ENCODE data around the gene SLC66A1.

GRCh38 chr1:19347533-19348172 lies 35.5 kb downstream of the SLC66A1 start:
- TF ChIP-seq, protein P1, sequence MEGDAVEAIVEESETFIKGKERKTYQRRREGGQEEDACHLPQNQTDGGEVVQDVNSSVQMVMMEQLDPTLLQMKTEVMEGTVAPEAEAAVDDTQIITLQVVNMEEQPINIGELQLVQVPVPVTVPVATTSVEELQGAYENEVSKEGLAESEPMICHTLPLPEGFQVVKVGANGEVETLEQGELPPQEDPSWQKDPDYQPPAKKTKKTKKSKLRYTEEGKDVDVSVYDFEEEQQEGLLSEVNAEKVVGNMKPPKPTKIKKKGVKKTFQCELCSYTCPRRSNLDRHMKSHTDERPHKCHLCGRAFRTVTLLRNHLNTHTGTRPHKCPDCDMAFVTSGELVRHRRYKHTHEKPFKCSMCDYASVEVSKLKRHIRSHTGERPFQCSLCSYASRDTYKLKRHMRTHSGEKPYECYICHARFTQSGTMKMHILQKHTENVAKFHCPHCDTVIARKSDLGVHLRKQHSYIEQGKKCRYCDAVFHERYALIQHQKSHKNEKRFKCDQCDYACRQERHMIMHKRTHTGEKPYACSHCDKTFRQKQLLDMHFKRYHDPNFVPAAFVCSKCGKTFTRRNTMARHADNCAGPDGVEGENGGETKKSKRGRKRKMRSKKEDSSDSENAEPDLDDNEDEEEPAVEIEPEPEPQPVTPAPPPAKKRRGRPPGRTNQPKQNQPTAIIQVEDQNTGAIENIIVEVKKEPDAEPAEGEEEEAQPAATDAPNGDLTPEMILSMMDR (conservative IDR thresholded peaks at IDR 0.05; ENCODE audit: low read length), result no peak
- TF ChIP-seq EZH2phosphoT487 (IDR thresholded peaks at IDR 0.05; ENCODE audit: borderline replicate concordance), result no peak

Data from Loucy (cell line).